ENCODE measurements around the gene OMG. TPM values are rescaled to one million over a fixed set of nuclear protein-coding genes. Genes with fewer than 3 reads are reported as not detected.
"Not testable (repeated sequence)": the region's sequence is repeated elsewhere in the genome, so short reads cannot be mapped to it uniquely, and the experiment has no call there.

Gene OMG
- total RNA-seq, 1 donor from 2014 or later = 0.26 TPM

DNA sequence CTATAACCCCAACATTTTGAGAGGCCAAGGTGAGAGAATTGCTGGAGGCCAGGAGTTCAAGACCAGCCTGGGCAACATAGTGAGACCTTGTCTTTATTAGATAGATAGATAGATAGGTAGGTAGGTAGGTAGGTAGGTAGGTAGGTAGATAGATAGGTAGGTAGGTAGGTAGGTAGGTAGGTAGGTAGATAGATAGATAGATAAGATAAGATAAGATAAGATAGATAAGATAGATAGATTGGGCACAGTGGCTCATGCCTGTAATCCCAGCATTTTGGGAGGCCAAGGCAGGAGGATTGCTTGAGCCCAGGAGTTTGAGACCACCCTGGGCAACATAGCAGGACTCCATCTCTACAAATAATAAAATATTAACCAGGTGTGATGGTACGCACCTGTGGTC is 34.1 kb downstream of the OMG start:
- not testable (repeated sequence) for DNase-seq (ENCODE audit: low read depth, low spot score)

DNA sequence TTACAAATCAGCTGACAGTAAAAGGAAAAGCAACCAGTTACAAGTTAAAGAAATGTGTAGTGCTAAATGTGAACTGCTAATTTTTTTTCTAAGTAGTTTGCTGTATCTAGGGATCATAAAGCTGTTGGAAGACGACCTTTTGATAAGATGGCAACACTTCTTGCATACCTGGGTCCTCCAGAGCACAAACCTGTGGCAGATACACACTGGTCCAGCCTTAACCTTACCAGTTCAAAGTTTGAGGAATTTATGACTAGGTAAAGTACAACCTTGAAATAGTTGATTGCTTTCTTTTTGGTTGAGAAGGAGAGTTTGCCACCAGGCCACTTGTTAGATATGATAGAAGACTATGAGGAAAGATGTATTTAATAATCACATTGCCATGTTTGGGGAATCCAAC is 35.4 kb downstream of the OMG start:
- DNase-seq (ENCODE audit: low read depth, low spot score) = no peak

DNA sequence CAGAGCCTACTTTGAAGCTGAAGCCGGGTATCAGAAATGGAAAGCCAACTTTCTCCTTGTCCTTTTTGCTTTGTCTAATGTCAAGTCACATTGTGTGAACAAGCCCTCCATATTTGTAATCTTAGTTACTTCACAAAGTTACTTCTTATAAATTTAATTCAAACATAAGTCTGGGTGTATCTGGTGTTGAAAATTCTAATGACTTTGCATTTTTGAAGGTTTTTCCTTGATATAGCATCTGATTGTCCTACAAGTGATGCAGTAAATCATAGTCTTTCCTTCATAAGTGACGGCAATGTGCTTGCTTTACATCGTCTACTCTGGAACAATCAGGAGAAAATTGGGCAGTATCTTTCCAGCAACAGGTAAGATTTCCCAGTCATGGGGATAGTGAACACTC is 36.9 kb downstream of the OMG start:
- DNase-seq (ENCODE audit: low read depth, low spot score) = no peak

DNA sequence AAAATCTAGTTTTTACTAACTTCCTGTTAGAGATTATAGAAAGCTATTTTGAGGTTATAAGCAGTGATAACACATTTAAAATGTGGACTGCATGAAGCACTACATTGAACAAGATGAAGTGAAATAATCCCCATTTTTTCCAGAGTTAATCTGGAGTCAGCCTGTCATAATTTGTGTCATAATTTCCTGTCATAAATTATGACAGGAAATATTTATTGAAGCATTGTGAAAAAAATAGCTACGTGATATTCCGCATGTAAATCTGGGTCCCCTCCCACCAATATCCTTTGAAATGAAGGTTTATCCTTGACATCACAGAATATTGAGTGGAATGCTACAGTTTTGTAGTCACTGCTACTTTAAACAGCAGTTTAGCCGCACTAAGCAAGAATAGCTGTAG is 40.1 kb downstream of the OMG start:
- no peak for DNase-seq (ENCODE audit: low read depth, low spot score)

DNA sequence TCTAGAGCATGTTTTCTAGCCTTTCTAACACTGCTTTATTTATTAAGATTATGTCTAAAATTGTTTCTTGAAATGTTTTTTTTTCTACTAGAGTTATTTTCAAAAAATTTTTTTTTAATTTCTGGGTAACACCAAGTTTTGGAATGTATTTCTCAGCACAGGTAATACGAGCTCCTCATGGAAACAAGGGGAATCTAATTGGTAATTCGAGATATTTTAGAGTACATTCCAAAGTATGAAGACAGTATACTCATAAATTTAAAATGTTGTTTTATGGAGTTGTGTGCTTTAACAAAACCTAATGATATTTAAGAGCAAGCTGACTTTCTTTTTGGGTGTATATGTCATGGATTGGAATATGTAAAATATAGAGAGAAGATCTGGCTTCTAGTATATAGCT is 42.4 kb downstream of the OMG start:
- DNase-seq (ENCODE audit: low read depth, low spot score) = no peak

DNA sequence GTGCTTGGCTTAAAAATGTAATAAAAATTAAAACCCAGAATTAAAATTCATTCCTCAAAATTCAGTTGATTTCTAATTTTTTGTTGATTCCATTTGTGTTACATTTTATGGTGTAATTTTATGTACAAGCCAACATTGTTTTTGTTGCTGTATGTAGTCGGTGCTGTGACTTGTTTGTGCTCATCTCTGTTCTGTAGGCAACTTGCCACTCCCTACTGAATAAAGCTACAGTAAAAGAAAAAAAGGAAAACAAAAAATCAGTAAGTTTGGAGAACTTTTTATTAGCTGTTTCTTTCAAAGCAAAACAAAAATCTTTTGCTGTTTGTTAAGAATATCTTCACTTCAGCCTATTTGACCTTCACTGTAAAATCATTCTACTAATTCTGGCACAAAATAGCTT is 44.3 kb downstream of the OMG start:
- DNase-seq (ENCODE audit: low read depth, low spot score) = no peak

DNA sequence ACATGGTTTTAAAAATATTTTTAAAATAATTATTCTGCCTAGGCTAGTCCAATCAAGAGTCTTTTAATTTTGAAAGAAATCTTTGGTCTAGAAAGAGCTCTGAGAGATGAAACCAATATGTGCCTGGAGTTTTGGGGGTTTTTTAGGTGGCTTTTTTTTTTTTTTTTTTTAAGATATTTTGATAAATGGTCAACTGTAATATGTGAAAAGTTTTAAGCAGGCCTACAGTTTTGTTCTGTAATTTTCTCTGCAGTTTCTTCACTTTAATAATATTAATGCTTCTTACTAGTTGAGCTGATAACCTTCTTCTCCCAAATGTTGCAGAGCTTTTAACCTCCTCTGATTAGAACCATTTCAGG is 45.1 kb downstream of the OMG start:
- DNase-seq (ENCODE audit: low read depth, low spot score) = no peak

DNA sequence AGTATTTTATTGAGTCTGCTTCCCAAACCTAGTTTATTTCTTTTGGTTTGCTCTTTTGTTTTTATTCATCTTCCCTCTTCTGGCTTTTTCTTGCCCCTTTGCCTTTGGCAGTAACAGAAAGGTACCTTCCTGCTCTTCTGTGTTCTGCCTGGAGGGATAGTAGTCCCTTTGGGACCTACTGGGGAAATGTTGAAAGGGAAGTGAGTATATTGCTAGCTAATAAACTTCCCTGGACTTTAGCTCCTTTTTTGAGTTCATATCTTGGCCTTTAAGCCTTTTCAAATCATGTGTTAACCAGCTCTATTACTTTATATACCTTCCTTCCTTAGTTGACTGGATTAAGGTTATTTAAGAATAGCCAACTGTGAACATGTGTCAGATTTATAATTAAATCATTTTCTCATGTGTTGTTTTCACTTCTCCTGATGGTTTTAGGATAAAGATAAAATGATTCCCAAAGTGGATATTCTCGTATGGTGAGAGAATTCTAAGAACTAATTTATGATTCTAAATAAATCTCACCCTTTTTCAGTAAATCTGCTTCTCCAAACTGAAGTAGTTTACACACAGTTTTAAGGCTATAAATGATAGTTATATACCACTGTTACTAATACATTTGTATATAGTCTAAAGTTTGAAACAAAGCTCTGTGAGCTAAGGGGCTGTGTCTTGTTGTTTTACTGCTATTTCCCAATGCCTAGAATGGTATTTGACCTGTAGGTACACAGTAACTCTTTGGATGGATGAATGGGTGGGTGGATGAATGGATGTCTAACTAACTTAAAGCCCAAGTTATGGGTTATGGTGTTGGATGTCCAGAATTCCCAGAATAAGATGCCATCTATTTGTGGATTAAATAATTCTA is 45.7 kb downstream of the OMG start:
- no peak for DNase-seq (ENCODE audit: low read depth, low spot score)

DNA sequence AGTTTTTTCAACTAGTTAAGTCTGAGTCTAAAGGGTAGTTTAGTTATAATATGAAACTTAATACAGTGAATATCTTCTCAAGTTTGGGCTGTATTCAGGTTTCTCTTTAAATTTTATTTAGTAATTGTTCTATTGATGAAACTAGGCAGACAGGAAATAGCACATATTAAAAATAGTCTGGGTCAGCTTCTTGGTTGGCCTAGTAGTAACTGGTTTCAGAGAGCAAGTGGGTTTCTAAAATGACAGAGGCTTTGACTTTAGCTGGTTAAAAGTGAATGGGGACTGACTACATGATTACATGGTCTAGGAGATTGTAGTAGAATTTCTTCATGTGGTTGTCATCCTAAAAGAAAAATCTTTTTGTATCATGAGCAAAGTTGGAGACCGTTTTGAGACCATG is 46.8 kb downstream of the OMG start:
- no peak for DNase-seq (ENCODE audit: low read depth, low spot score)

DNA sequence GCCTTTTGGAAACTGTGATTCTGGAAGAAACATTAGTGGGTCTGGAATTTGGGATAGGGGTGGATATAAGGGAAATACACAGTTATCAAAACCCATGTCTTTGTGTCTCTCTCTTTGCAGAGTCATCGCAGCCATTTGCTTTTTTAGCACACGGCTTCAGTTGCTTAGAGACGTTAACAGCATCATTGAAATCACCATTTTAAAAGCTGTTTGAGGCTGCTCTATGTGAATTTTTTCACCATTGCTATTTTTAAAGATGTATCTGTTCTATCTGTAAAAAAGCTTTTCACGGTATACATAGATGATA is 47.3 kb downstream of the OMG start:
- DNase-seq (ENCODE audit: low read depth, low spot score) = no peak

DNA sequence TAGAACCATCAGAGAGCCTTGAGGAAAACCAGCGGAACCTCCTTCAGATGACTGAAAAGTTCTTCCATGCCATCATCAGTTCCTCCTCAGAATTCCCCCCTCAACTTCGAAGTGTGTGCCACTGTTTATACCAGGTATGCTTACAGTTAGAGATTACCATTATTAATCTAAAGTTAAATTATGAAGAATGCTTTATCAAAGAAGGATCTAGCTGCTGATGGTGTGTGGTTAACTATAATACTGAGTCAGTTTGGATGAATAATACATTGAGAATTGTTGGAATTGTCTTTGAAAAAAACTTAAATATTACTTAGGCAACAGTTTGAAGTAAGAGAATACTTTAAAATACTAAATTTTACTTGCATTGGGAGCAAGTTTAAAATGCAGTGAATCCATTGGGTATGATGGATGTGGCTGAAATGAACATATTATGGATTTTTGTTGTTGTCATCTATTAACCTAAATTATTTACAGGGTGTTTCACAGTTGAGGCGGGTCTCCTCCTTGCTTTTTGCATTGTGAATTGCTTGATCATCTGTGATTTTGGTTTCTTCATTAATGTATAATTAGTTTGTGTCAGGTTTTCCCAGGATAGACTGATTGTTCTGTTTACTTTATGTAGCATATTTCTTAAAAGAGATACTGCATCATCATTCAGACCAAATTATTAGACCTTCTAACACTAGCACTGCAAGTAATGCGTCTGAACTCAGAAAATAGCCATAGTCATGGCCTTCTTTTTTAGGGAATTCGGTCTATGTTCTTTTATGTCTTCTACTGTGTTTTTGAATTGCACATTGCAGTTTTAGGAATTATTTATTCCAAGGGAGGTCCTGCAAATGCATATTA is 47.8 kb downstream of the OMG start:
- no peak for DNase-seq (ENCODE audit: low read depth, low spot score)

Other genes with a start within 250 kb of the OMG start
- gene NF1, start 202.3 kb downstream of the OMG start, total RNA-seq = 24.0 and 26.0 TPM in 2 replicates
- 0.14 and 0.20 TPM in 2 replicates for gene EVI2B, start 16.8 kb upstream of the OMG start, total RNA-seq
- gene EVI2A, start 24.4 kb upstream of the OMG start, total RNA-seq = 0.33 and 0.35 TPM in 2 replicates
- 0.07 TPM in 2 replicates for gene RAB11FIP4, start 94.4 kb upstream of the OMG start, total RNA-seq

All from pulmonary artery endothelial cell (primary cell).